IPS-20b (cell line): ENCODE results near the gene RYR1.
"Not testable (repeated sequence)": the region's sequence is repeated elsewhere in the genome, so short reads cannot be mapped to it uniquely, and the experiment has no call there.

Source experiments
- H3K27ac ChIP-seq: one replicate; pipeline ENCODE4 v1.5.1; 2013; ENCODE audit warnings: low read length
- H3K27me3 ChIP-seq: 2 replicates; pipeline ENCODE4 v1.6.1; 2013; ENCODE audit warnings: mild to moderate bottlenecking, low read length, inconsistent platforms; ENCODE audit not compliant: insufficient read depth
- H3K36me3 ChIP-seq: 2 replicates; pipeline ENCODE4 v1.6.1; 2013; ENCODE audit warnings: low read depth, mild to moderate bottlenecking, inconsistent platforms, low read length, moderate library complexity; ENCODE audit not compliant: insufficient read depth
- H3K4me1 ChIP-seq: 2 replicates; pipeline ENCODE4 v1.6.1; 2013; ENCODE audit warnings: mild to moderate bottlenecking, control low read depth, inconsistent platforms, low read length, moderate library complexity; ENCODE audit not compliant: insufficient read depth
- H3K4me3 ChIP-seq: 2 replicates; pipeline ENCODE4 v1.5.1; 2013; ENCODE audit warnings: mild to moderate bottlenecking, low read length, inconsistent platforms
- H3K9ac ChIP-seq: 2 replicates; pipeline ENCODE4 v1.6.1; 2013; ENCODE audit warnings: low read depth, mild to moderate bottlenecking, inconsistent platforms, low read length, moderate library complexity
- H3K9me3 ChIP-seq: 2 replicates; pipeline ENCODE4 v1.6.1; 2013; ENCODE audit warnings: mild to moderate bottlenecking, low read depth, low read length, inconsistent platforms; ENCODE audit not compliant: insufficient read depth

Gene RYR1

DNA sequence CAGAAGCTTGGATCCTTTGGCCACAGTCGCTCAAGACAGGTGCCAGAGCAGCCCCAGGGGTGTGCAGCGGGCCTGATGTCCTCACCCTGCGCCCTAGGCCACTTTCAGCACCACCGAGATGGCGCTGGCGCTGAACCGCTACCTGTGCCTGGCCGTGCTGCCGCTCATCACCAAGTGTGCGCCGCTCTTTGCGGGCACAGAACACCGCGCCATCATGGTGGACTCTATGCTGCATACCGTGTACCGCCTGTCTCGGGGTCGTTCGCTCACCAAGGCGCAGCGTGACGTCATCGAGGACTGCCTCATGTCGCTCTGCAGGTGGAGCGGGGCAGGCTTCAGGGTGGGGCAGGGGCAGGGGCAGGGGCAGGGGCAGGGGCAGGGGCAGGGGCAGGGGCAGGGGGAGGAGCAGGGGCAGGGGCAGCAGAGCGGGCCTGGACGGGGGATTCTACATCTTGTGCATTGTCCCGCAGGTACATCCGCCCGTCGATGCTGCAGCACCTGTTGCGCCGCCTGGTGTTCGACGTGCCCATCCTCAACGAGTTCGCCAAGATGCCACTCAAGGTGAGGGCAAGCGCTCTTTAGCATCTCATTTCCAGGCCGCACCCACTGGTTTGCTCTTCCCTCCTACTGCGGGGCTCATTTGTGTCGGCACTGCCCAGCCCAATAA lies 69.1 kb downstream of the RYR1 start:
- Histone ChIP-seq H3K9ac (no peak overlapping the region), H3K27me3 (no peaks in the 10 kb centered on the region), H3K9me3 (no peaks in the 10 kb centered on the region), H3K27ac (no peak overlapping the region), H3K36me3 (peaks cover 66% of the 10 kb centered on the region), H3K4me3 (no peak overlapping the region), H3K4me1 (no peaks in the 10 kb centered on the region; the same call in 1 of the 2 replicates)

DNA sequence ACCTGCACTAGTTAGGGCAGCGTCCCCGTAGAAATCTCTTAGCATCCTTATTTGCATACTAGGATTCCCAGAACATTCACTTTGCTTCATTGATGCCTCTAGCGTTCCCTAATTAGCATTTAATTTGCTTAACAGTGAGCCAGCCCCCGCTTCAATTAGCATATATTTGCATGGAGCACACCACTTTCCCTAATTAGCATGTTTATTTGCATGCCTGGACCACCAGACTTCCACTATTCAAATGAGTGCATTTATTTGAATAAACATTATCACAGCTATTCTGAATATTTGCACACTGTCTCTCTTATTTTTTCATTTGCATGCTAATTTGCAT lies 69.6 kb downstream of the RYR1 start:
- no peaks in the 10 kb centered on the region; the same call in 1 of the 2 replicates for H3K4me1 ChIP-seq
- no peaks in the 10 kb centered on the region for H3K27me3 ChIP-seq
- H3K27ac ChIP-seq = no peak overlapping the region
- H3K9ac ChIP-seq = no peak overlapping the region
- H3K36me3 ChIP-seq = peaks cover 65% of the 10 kb centered on the region
- H3K4me3 ChIP-seq = no peak overlapping the region
- no peaks in the 10 kb centered on the region for H3K9me3 ChIP-seq

DNA sequence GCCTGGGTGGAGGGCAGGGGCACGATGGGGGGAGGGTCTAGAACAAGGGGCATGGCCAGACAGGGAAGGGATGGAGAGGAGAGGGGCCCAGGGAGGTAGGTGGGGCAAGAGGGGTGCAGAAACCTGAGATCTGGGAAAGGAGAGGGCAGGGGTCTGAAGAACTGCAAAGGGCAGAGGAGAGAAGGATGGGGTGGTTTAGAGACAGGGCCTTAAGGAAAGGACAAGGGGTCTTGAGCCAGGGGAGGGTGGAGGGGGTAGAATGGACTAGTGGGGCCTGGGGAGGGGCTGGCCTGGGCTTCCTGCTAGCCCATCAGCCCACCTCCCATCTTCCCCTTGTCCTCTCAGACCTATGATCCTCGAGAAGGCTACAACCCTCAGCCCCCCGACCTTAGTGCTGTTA lies 72.5 kb downstream of the RYR1 start:
- H3K9ac ChIP-seq = no peak overlapping the region
- H3K27ac ChIP-seq = no peak overlapping the region
- no peaks in the 10 kb centered on the region for H3K27me3 ChIP-seq
- no peak overlapping the region for H3K4me3 ChIP-seq
- no peaks in the 10 kb centered on the region; the same call in 1 of the 2 replicates for H3K4me1 ChIP-seq
- no peaks in the 10 kb centered on the region for H3K9me3 ChIP-seq
- peaks cover 62% of the 10 kb centered on the region for H3K36me3 ChIP-seq

DNA sequence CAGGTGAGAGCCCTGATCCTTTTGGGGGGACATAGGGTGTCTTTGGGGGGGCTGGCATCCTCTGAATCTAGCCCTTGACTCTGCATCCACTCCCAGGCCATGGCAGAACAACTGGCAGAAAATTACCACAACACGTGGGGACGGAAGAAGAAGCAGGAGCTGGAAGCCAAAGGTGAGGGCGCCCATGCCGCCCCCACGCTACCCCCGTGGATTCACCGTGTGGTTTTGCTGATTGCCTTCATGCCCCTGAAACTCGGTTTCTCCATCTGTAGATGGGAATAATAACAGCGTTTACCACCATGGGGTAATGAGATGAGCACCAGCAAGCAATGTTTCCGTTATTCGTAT lies 72.9 kb downstream of the RYR1 start:
- H3K27ac ChIP-seq = no peak overlapping the region
- H3K9ac ChIP-seq = no peak overlapping the region
- H3K4me1 ChIP-seq = no peaks in the 10 kb centered on the region; the same call in 1 of the 2 replicates
- no peak overlapping the region for H3K4me3 ChIP-seq
- H3K9me3 ChIP-seq = no peaks in the 10 kb centered on the region
- peaks cover 60% of the 10 kb centered on the region for H3K36me3 ChIP-seq
- no peaks in the 10 kb centered on the region for H3K27me3 ChIP-seq

DNA sequence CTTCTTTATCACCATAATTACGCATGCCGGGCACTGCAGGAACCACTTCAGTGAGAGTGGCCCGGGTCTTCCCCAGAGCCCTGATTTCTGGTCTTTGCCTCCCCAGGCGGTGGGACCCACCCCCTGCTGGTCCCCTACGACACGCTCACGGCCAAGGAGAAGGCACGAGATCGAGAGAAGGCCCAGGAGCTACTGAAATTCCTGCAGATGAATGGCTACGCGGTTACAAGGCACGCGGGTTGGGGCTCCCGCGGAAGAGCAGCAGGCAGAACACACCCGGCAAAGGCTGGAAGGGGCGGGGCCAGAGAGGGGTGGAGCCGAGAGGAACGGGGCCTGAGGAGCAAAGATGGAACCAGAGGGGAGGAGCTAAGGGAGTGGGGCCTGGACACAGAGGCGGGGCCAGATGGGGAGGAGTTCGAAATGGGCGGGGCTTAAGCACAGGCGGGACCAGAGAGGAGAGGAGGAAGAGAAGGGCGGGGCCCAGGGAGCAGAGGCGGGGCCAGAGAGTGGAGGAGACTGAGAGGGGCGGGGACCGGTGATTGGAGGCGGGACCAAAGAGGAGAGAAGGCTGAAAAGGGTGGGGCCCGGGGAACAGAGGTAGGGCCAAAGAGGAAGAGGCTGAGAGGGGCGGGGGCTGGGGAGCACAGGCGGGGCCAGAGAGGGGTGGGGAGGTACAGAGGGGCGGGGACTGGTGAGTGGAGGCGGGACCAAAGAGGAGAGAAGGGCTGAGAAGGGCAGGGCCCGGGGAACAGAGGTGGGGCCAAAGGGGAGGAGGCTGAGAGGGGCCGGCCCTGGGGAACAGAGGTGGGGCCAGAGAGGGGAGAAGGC lies 73.4 kb downstream of the RYR1 start:
- no peak overlapping the region for H3K9ac ChIP-seq
- no peak overlapping the region for H3K4me3 ChIP-seq

DNA sequence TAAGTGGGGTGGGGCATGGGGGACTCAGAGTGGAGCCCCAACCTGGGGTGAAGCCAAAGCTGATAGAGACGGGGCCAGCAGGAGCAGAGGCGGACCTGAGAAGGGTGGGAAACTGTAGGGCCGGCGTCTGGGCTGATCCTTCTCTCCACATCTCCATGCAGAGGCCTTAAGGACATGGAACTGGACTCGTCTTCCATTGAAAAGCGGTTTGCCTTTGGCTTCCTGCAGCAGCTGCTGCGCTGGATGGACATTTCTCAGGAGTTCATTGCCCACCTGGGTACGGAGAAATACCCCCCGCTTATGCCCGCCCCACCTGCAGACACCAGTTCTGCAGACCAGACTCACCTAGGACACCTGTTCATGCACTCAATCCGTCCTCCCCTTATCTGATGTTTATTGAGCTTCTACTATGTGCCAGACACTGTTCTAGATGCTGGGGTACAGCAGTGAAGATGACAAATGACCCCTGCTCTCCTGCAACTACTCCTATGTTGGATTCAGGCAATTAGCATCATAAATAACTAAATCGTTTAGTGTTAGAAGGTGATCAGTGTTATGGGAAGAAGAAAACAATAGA lies 74.1 kb downstream of the RYR1 start:
- Histone ChIP-seq H3K9me3 (no peaks in the 10 kb centered on the region), H3K9ac (no peak overlapping the region), H3K36me3 (peaks cover 64% of the 10 kb centered on the region), H3K27me3 (no peaks in the 10 kb centered on the region), H3K4me1 (no peaks in the 10 kb centered on the region; the same call in 1 of the 2 replicates), H3K27ac (no peak overlapping the region), H3K4me3 (no peak overlapping the region)

More for the DNA sequence above, 73.4 kb downstream of the RYR1 start:
- H3K27ac ChIP-seq = no peak overlapping the region
- peaks cover 60% of the 10 kb centered on the region for H3K36me3 ChIP-seq
- no peaks in the 10 kb centered on the region for H3K27me3 ChIP-seq
- no peaks in the 10 kb centered on the region; the same call in 1 of the 2 replicates for H3K4me1 ChIP-seq
- no peaks in the 10 kb centered on the region for H3K9me3 ChIP-seq

DNA sequence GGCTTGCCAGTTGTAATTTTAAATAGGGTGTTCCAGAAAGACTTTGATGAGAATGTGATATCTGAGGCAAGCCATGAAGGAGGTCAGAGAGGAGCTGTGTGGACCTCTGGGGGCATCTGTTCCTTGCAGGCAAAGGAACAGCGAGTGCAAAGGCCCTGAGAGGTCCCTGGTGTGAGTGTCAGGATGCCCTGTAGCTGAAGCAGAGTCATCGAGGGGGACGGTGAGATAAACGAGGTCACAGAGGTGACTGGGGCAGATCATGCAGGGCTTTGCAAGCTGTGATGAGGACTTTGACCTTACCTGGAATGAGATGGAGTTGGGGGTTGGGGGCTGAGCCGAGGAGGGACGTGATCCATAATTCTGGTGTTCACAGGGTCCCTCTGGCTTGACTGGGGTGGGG lies 75.0 kb downstream of the RYR1 start:
- no peaks in the 10 kb centered on the region; the same call in 1 of the 2 replicates for H3K4me1 ChIP-seq
- no peak overlapping the region for H3K9ac ChIP-seq
- no peak overlapping the region for H3K27ac ChIP-seq
- peaks cover 55% of the 10 kb centered on the region for H3K36me3 ChIP-seq
- no peaks in the 10 kb centered on the region for H3K27me3 ChIP-seq
- no peak overlapping the region for H3K4me3 ChIP-seq
- no peaks in the 10 kb centered on the region for H3K9me3 ChIP-seq

DNA sequence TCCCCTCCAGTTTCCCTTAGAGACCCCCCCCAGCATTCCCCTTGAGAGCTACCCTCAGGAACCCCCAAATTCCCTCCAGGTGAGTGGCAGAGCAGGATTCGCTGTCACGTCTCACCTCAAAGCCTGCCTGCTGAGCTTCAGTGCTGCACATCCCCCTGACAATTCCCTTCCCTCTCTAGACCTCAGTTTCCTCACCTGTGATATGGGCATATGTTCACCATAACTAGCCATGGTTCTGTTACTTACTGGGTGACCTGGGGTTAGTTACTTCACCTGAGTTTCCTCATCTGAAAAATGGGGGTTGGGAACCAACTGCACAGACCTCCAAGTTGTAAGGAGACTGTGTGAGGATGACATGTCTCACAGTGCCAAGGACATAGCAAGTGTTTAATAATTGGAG lies 75.5 kb downstream of the RYR1 start:
- no peaks in the 10 kb centered on the region for H3K9me3 ChIP-seq
- H3K4me3 ChIP-seq = no peak overlapping the region
- no peak overlapping the region for H3K27ac ChIP-seq
- no peak overlapping the region for H3K9ac ChIP-seq
- H3K27me3 ChIP-seq = no peaks in the 10 kb centered on the region
- H3K4me1 ChIP-seq = no peaks in the 10 kb centered on the region; the same call in 1 of the 2 replicates
- peaks cover 50% of the 10 kb centered on the region for H3K36me3 ChIP-seq

DNA sequence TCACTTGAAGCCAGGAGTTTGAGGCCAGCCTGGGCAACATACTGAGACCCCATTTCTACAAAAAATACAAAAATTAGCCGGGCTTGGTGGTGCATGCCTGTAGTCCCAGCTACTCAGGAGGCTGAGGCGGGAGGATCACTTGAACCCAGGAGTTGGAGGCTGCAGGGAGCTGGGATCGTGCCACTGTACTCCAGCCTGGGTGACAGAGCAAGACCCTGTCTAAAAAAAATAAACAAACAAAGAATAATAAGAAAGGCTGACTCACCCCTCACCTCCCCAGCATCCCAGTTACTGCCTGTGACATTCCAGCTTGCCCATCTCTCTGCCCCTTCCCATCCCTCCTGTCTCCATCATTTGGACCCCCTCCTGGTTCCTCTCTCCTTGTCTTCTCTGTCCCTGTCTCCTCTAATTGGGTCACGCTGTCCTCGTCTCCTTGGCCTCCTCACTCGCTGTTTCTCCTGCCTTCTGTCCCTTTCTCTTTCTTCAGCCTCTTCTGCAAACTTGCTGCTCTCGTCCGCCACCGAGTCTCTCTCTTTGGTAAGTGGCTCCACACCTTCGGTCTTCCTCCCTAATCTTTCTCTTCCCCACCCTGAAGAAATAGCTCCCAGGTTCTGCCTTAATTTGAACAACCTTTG lies 77.7 kb downstream of the RYR1 start:
- no peak overlapping the region for H3K4me3 ChIP-seq
- no peaks in the 10 kb centered on the region for H3K9me3 ChIP-seq
- H3K4me1 ChIP-seq = no peaks in the 10 kb centered on the region; the same call in 1 of the 2 replicates
- no peak overlapping the region for H3K9ac ChIP-seq
- no peaks in the 10 kb centered on the region for H3K27me3 ChIP-seq
- peaks cover 29% of the 10 kb centered on the region; the same call in 1 of the 2 replicates for H3K36me3 ChIP-seq
- H3K27ac ChIP-seq = no peak overlapping the region

DNA sequence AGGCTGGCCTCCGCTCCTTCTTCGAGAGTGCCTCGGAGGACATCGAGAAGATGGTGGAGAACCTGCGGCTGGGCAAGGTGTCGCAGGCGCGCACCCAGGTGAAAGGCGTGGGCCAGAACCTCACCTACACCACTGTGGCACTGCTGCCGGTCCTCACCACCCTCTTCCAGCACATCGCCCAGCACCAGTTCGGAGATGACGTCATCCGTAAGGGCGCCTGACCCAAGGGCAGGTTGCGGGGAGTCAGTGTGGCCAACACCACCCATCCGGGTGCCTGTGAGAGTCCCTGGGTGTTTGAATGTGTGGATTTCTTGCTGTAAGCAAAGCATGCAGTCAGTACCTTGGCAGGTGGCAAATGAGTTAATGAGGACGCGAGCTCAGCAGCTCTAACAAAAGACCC lies 78.8 kb downstream of the RYR1 start:
- no peak overlapping the region for H3K27ac ChIP-seq
- no peaks in the 10 kb centered on the region for H3K9me3 ChIP-seq
- no peaks in the 10 kb centered on the region for H3K4me1 ChIP-seq
- no peaks in the 10 kb centered on the region for H3K27me3 ChIP-seq
- no peak overlapping the region for H3K4me3 ChIP-seq
- H3K9ac ChIP-seq = no peak overlapping the region
- H3K36me3 ChIP-seq = peaks cover 28% of the 10 kb centered on the region; the same call in 1 of the 2 replicates

DNA sequence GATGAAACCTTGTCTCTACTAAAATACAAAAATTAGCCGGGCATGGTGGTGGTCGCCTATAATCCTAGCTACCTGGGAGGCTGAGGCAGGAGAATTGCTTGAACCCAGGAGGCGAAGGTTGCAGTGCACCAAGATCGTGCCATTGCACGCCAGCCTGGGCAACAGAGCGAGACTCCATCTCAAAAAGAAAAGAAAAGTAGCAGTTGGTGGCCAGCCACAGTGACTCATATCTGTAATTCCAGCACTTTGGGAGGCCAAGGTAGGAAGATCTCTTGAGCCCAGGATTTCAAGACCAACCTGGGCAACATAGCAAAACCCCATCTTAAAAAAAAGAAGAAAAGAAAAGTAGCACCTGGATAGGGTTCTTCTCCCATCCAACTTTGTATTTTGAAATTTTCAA lies 79.7 kb downstream of the RYR1 start:
- H3K27me3 ChIP-seq, H3K27ac ChIP-seq, H3K9me3 ChIP-seq: not testable (repeated sequence)

More for the DNA sequence above, 79.7 kb downstream of the RYR1 start:
- not testable (repeated sequence) for H3K9ac ChIP-seq, H3K4me1 ChIP-seq, H3K4me3 ChIP-seq
- peaks cover 29% of the 10 kb centered on the region; the same call in 1 of the 2 replicates for H3K36me3 ChIP-seq
